HuH-7.5 (cell line): ENCODE measurements around the gene GOLGA6C.
"Not testable (repeated sequence)": the region's sequence is repeated elsewhere in the genome, so short reads cannot be mapped to it uniquely, and the experiment has no call there.

Experiments
- DNase-seq: peaks from one replicate; pipeline ENCODE4 v3.0.0; 2011; ENCODE audit warnings: low spot score

Gene GOLGA6C, protein sequence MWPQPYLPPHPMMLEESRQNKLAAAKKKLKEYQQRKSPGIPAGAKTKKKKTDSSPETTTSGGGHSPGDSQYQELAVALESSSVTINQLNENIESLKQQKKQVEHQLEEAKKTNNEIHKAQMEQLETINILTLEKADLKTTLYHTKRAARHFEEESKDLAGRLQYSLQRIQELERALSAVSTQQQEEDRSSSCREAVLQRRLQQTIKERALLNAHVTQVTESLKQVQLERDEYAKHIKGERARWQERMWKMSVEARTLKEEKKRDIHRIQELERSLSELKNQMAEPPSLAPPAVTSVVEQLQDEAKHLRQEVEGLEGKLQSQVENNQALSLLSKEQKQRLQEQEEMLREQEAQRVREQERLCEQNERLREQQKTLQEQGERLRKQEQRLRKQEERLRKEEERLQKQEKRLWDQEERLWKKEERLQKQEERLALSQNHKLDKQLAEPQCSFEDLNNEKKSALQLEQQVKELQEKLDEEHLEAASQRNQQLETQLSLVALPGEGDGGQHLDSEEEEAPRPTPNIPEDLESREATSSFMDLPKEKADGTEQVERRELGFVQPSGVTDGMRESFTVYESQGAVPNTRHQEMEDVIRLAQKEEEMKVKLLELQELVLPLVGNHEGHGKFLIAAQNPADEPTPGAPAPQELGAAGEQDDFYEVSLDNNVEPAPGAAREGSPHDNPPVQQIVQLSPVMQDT

DNA sequence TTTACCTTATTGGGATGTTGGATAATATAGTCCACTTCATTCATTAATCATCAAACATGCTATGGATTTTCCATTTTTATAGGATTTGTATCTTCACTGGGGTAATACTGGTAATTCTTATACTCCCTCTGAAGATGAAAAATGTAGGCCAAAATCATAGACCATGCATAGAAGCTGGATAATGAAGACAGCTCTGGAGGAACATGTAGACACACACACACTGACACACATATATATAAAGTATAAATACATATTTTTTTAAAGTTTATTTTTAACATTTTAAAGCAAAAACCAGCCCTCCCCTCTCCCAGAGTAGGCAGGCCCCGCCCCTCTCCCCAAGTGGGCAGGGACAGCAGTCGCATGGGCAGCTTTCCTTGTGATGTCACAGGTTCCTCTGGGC lies at the start of gene GOLGA6C:
TSS of gene GOLGA6C (plus strand) at position 301 of the 400 bp plus-strand sequence. CDS start 265 bp downstream, outside the sequence.
- DNase-seq, result not testable (repeated sequence)

DNA sequence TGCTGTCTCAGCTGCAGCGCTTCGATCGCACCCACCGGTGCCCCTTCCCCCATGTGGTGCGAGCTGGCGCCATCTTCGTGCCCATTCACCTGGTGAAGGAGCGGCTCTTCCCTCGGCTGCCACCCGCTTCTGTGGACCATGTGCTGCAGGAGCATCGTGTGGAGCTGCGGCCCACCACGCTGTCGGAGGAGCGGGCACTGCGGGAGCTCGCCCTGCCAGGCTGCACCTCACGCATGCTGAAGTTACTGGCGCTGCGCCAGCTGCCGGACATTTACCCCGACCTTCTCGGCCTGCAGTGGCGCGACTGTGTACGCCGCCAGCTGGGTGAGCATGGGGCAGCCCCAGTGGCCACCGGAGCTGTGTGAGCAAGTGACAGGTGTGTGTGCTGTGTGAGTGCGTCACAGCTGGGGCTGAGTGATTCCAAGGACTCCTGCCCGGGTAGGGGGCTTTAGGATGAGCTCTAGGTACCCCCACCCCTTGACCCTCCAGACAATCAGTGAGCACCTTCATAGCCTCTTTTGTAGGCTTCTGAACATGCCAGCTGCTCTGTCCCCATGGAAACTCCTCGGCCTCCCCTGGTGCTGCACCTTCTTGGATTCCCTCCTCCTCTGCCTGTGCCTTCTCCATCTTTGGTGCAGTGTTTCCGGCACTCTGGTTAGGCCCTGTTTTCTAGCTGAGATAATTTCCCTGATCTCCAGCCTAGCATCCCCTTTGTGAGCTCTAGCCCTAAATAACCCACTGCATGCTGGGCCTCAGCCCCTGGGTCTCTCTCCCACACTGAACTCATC lies 49.4 kb upstream of the GOLGA6C start:
- no peak for DNase-seq

DNA sequence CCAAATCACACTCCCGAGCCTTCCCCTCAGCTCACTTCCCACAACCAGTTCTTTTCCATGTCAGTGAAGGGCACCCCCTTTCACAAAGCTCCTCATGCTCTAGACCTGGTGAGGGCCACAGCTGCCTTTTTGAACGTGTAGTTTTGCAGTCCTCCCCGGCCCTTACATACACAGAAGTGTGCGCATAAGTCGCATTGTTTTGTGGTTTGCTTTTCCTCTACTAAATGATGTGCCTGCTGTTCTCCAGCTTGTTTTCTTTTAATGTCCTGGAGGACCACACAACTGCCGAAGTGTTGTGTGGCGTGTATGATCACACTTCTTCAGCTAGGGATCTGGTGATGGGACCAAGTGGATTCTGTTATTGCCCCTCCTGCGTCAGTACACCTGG lies 48.9 kb upstream of the GOLGA6C start:
- DNase-seq, result no peak

DNA sequence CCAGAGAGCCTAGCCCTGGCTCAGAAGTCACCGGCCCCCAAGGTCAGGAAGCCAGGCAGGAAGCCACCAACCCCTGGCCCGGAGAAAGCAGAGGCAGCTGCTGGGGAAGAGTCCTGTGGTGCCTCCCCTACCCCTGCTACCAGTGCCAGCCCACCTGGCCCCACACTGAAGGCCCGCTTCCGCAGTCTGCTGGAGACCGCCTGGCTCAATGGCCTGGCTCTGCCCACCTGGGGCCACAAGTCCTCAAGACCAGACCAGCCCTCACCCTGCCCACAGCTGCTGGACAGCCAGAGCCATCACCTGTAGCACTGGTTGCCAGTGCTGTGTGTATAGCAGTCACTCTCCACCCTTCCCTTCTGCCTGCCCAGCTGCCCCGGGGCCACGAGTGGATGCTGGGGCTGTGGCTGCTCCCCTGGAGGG lies 47.3 kb upstream of the GOLGA6C start:
- no peak for DNase-seq

DNA sequence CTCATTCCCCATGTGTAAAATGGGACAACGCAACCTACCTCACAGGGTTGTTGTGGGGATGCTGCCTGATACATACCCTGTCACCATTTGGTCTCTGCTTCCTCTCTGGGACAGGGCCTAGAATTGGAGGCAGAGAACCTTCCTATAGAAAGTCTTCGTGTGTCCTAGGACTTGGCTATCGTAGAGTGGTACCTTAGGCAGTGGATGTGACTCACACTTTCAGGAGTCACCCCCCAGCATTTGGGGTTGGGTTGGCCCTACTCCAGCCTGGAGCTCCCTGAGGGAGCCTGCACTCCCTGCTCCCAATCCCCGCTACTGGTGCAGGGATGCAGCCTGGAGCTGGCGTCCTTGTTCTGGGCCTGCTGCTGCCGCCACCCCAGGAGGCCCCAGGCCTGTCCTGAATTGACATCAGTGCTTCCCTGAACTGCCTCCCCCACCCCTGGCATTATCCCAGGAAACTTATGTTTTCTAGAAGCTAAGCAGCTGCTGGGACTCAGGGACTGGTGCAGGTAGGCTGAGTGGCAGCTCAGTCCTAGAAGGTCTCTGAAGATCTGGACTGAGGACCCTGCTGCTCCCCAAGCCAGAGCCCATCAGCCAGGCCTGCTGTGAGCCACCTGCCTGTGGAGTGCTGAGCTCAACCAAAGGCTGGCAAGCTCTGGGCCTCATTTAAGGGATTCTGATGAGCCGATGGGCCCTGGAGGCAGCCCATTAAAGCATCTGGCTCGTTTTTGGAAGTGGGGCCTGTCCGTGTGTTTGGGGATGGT lies 46.5 kb upstream of the GOLGA6C start:
- DNase-seq, result no peak

DNA sequence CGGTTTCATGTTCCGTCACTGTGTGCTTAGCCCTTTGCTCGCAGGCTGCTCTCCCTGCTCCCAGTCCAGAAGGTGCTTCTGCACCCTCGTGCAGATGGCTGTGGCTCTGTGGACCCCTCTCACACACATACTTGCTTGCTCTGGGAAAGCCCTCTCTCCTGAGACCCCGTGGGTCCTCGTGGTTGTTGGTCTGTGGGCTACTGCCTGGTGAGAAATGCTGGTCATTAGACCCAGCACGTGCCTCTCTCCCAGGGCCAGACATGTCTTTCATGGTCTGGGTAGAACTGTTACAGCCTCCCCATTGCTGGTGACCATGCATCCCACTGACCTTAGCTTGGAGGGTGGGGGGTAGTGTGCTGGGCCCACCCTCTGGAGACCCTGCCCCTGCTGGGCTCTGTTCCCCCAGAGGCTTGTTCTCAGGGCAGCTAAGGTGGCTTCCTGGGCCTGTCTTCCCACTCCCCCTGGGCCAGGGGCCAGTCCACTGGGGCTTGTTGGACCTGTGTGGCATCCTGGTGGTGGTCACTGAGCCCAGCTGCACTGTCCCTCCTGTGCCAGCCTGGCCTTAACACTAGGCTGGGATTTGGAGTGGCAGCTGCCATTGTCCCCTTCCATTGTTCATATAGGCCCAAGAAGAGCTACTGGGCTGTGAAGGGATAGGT lies 45.8 kb upstream of the GOLGA6C start:
- DNase-seq, result no peak

DNA sequence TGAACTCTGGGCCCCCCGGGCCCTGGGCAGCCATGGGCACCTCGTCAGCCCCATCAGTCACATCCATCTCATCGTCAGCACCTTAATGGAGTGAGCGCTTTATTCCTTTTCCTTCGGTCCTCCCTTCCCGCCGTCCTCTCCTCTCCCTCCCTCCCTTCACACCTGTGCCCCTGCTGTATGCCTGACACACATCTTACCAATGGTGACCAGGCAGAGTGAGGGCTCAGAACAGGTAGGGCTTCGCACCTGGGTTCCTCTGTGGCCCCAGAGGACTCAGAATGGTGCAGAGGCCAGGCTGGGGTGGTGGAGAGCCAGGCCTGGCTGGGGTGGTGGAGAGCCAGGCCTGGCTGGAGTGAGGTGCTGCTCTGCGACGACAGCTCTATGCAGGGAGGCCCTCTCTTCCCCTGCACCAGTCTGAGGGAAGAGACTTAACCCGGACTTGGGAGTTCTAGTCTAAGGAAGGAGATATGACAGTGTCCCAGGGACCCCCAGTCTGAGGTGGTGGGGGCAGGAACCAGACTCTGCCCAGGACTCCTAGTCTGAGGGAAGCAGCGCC lies 44.8 kb upstream of the GOLGA6C start:
- DNase-seq, result no peak

DNA sequence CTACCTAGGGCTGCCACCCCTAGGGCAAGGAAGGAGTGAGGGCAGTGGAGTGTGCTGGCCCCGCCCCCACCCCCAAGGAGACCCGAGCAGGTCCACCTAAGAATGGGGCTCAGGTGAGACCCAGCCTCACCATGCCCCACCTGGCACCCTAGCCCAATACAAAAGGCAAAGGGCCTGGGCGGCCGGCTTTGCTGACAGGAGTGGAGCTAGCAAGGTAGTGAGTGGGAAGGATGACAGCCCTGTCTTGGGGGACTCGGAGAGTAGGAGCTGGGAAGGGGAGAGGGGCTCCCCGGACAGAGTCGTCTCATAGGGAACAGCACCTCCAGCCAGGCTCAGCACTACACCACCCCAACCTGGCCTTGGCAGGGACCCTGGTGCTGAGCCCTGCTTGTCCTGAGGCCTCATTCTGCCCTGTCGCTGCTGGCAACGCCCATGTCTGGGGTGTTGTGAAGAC lies 44.3 kb upstream of the GOLGA6C start:
- DNase-seq, result no peak

DNA sequence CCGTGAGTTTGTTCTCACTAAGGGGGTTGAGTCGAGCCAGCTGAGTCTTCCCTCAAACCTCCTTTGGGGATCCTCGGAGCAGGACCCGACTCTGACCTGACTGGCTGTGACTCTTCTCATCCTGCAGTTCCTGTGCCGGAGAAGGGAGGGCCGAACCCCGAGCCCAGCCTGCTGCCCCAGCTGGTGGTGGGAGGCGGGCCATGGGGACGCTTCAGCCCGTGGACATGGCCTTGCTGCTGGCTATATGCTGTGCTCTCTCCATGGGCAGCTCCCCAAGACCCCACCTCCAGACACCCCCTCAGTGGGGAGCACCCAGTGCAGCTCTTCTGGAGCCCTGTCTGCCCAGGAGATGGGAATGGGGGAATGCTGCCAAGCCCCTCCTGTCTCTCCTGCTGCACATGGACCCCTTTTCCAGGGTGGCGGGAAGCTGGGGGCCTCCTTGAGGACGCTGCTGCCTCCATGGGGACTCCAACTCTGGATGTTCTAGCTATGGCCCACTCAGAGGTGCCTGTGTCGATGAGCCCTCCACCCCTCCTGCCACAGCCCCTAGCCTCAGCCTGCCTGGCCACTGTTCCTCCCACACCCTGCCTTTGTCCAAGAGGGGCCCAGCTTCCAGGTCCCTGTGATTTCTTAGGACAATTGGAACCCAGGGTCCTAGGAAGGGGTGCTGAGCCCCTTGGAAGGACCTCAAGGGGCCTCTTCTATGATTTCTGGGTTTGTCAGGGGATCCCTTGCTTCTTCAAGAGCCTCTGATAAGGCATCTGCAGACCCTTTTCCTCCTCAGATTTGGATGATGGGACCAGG lies 43.6 kb upstream of the GOLGA6C start:
- no peak for DNase-seq

DNA sequence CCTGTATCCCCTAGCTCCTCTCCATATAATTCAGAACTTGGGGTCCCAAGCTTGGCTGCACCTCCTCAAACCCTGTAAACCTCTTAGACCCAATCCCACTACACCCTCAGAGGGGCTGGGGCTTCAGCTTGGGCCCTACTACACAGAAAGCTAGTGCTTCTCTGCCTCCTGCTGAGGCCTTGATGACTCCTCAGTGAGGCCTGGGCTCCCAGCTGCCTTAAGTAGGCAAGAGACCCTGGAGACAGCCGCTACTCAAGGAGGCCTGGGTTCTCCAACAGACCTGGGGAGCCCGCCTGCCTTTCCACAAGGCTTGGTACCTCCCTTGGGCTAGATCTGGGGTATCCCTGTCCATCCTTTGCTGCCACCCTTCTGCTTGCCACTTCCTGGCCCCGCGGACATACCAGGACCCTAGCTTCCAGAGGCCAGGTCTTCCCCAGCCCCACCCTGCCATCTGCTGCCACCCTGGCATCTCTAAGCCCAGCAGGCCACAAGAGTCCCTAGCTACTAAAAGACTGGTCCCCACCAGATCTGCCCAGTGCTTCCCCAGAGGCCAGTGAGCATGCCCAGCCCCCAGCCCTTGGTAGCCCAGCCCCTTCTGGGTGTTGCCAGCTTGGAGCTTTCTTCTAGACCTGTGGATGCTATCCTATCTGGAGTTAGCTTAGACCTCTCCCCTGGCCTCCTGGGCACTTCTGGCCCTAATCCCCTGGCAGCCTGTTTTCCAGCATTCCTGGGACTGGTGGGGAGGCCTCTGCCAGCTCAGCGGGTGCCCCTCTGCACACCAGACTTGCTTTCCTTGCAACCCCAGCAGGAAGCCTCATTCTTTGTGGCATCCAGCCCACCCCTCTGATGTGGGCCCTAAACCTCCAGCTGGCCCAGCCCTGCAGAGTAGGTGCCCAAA lies 42.8 kb upstream of the GOLGA6C start:
- no peak for DNase-seq

DNA sequence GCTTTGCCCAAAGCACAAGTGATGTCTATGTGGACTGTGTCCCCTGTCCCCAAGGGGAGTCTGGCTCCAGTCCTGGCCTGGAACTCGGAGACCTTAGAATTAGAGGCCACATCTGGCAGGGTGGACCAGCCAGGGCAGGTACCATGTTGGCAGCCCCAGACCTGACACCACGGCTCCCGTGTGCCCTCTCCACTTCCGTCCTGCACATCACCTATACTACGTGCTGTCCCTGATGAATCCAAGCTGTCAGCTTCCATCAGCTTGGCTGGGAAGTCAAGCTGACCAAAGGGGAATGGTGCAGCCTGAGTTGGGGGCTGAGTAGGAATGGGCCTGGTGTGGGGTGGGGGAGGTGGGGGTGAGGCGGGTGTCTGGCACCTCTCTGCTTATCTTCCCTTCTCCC lies 41.1 kb upstream of the GOLGA6C start:
- DNase-seq, result no peak

DNA sequence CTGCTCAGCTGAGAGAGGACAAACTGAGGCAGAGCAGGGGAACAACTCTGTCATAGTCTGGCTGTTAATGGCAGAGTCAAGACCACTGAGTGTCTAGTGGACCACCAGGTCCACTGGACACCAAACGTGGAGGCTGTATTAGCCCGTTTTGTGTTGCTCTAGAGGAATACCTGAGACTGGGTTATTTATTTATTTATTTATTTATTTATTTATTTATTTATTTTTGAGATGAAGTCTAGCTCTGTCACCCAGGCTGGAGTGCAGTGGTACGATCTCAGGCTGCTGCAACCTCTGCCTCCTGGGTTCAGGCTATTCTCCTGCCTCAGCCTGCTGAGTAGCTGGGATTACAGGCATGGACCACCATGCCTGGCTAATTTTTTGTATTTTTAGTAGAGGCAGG lies 40.6 kb upstream of the GOLGA6C start:
- not testable (repeated sequence) for DNase-seq

DNA sequence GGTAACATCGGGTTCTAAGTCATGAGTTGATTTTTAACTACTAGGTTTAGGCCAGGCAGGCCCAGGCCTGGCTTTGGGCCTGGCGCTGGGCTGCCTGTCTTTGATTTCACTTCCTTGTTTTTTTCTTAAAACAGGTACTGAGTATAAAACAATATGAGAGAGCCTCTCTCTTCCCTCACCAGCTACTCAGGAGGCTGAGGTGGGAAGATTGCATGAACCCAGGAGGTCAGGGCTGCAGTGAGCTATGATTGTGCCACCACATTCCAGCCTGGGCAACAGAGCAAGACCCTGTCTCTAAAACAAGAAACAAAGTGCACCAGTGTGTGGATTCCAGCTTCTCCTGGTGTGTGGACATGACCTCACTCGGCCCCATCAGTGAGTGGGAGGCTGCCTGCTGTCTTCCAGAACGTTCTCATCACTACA lies 38.6 kb upstream of the GOLGA6C start:
- DNase-seq, result not testable (repeated sequence)

DNA sequence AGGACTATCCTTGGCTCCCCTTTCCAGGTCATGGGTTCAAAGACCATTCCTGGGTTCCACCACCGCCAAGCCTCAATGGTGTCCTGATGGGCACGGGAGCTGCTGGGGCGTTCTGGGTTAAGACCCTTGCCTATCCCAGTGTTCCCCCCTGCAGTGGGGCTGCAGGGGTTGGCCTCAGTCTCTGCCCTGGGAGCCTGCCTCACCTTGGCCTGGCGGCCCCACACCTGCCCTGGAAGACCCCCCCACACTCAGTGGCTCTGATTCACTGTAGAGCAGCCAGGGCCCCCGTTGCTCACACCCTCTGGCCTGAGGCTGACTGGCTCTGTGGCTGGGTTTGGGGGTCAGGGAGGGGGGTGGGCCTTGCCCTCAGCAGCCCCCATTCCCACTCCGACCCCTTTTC lies 34.4 kb upstream of the GOLGA6C start:
- DNase-seq, result no peak

DNA sequence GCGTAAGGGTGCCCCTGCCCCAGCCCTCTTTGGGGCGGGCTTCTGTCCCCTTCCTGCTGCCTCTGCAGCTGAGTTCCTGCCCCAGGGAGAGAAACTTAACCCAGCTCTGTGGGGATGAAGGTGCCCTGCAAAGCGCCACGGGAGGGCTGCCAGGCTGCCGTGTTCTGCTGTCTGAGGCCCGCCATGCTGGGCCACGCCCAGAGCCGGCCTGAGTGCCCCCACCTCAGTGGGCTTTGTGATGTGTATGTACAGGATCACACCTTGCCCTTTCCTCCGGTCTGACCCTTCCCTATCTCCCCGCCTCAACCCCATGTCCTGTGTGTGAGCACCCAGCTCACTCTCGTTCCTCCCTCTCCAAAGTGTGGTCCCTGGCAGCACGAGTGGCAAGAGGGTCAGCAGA lies 33.9 kb upstream of the GOLGA6C start:
- no peak for DNase-seq

DNA sequence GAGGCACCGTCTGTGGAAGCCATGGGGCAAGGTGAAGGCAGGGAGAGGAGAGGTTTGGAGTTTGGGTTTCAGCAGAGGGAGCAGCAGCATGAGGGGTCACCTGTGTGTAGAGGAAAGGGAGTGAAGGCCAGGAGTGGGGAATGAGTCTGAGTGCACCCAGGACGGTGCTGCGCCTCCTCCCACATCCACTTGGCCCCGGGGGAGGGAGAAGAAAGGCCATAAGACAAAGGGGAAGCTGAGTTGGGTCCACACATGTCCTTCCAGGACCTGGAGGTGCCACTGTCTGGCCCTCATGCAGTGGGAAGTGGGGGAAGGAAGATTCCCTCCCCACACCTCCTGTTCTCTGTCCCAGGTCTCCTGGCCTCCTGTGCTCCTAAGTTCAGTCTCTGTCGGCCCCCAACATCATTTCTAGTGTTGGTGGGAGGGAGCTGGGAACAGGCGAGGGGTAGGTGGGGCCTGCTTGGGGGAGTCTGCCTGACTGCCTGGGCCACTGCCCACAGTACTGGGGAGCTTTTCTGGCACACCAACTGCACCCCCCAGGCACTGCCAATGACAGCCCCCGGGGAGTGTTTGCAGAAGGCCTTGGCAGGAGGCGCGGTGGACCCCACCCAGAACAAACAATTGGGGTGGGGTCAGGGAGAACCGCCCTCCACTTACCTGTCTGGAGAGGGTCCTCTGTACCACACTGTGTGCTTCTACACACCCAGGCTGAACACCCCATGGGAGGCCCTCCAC lies 32.9 kb upstream of the GOLGA6C start:
- not testable (repeated sequence) for DNase-seq

DNA sequence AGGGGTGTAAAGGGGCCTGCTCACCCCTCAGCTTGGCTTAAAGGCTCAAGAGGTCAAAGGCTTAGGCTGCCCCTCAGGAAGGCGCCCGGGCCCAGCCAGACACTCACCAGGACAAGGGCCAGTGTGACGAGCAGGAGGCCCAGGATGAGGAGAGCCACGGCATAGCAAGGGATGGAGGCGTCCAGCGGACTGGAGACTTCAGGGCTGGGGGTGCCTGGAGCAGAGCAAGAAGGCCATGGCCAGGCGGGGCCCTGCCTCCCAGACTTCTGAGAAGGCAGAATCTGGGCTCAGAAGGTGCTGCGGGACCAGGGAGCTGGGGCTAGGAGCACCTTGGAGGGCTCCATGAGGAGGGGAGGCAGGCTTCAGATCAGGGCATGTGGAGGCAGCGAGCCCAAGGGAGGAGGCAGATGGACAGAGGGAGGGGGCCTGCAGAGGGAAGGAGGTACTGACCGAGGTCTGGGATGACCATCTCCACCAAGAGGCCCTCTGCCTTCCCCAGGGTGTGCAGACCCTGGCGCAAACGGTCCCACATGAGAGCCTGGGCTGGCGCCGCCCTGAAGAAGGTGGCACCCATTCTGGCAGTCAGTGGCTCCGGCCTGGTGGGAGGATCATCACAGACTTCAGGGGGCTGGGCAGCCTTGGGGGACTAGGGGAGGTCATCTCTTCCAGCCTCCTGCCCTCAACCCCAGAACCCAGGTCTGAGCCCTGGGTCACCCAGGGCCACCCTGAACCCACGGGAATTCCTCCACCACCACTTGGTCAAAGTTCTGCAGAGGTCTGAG lies 32.0 kb upstream of the GOLGA6C start:
- no peak for DNase-seq

DNA sequence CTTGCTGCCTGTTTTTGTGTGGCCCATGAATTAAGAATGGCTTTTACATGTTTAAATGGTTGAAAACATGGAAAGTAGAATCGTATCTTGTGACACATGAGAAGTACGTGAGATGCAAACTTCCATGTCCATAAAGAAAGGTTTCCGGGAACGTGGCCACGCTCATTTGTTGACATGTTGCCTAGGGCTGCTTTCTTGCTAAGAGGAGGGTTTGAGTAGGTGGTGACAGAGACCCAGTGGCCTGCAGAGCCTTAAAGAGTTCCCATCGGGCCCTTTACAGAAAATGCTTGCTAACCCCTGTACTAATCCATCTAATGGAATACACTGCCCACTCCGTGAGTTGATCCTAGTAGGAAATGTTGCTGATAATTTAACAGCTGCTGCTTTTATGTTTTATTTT lies 31.0 kb upstream of the GOLGA6C start:
- DNase-seq, result not testable (repeated sequence)
